NCI-H2081 treated with DMSO at 0.1 percent for 48 hours (cell line): ENCODE results near the gene THBS2.
"Not testable (repeated sequence)": the region's sequence is repeated elsewhere in the genome, so short reads cannot be mapped to it uniquely, and the experiment has no call there.

ENCODE experiments used
- DNase-seq: peaks from one replicate; lab custom pipeline; 2025; lab: John Stamatoyannopoulos, UW

The THBS2 gene

DNA sequence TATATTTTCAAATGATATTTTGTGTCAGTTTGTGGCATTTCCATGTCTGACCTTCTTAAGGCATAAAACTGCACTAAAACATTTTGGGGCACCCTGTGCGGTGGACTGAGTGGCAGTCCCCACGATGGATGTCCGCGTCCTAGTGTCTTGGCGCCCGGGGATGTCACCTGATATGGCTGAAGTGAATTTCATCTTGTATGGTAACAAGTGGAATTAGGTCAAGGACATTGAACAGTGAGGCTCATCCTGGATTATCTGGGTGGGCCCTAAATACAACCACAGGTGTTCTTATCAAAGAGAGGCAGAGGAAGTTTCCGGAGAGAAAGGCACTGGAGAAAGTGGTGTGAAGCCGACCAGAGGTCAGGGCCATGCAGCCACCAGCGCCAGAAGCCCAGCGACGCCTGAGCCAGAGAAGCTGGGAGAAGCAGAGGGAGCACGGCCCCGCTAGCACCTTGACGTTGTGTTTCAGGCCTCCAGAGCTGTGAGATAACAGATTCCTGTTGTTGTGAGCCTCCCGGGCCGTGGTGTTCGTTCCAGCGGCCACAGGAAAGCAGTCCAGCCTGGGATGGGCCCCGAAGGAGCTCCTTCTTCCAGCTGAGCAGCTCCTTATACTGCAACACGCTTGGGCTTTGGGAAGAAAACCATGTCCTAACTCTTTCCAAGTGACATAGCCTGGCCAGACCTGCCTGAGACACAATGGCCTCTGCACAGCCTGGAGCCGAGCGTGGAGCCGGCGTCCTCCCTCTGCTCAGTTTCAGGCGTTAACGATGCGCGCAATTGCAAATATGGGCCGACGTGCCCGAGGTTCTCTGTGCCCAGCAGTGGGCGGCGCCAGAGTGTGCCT, 22.5 kb downstream of the THBS2 start:
- no peak for DNase-seq

DNA sequence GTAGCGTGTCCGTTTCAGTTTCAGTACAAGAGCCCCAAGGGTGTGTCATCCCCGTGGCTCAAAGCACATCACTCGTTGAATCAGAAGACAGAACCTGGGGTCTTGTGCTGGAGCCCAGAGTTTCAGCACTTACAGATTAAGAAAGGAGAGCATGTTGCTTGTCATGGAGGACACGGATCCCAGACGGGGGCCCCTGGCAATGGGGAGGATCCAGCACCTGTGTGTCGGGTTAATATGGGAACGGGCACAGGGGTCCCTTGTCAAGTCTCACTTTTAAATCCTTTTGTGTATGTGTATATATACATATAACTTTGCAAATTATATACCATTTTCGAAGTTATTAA, 23.4 kb downstream of the THBS2 start:
- DNase-seq = no peak

DNA sequence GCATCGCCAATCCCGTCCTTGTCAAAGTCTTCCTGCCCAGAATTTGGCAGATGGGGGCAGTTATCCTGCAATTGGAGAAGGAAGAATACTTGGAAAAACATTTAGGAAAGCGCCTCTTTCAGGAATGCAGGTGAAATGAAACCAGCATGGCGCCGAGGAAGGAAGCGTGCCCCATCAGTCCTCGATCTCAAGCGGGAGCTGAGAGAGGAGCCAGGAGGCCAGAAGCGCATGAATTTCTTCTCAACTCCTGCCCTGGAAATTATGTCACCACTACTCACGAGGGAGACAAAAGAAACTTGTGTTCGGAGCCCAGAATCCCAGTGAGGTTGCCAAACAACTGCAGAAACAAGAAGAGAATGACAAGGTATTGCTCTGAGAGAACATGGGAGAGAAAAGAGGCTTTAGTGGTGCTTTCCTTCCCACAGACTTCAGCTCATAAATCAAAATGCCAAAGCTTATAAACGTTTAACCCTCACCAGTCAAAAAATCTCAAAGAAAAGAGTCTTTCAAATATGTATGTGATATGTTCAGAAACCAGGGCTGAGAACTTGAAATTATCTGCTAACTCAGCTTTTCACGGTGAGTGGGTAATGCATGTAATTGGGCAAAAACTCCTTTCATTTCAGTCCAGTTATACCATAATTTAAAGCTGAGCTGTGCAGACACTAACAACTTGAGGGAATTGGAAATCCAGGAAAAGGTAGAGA, 23.9 kb downstream of the THBS2 start:
- DNase-seq = no peak

DNA sequence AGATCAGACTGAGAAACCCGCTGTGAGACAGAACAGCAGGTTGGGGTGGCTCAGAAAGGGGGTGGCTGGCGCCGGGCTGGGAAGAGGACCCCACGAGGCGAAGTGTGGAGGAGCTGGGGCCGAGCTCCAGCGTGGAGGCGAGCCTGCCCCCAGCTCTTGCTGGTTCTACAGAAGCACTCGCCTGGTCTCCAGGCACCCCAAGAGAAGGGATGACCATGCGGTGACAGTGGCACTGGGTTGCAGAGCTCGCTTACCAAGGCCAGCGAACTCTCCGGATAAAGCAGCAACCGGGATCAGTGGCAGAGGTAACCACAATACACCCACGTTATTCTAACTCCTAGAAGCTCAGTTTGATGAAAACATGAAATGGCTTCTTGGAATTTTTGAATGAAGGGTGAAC, 26.5 kb downstream of the THBS2 start:
- no peak for DNase-seq

DNA sequence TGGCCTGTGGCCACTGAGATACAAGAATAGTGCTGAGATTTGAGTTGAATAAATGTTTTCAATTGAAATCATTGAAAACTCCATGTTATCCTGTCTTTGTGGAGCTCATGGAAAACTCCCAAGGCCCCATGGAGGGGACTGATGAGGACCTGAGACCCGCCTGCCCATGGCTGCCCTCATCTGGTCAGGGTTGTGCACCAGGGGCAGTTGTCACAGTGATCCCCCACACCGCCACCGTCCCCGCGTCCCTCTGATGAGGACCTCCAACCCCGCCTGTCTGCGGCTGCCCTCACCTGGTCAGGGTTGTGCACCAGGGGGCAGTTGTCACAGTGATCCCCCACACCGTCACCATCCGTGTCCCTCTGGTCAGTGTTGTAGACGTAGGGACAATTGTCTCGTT, 27.8 kb downstream of the THBS2 start:
- DNase-seq = no peak

DNA sequence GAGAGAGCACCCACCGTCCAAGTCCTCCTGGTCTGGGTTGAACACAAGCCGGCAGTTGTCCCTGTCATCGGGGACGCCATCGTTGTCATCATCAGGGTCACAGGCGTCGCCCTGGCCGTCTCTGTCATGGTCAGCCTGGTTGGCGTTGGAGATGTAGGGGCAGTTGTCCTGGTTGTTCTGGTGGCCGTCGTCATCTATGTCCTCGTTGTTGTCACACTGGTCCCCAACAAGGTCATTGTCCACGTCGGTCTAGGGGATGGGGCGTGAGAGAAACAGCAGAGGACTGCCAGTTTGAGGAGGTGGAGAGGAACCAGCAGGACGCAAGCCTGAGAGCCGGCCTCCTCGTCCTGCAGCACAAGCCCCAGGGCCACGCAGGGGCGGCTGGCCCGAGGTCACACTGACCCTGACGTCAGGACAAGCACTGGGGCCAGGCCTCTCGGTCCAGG, 28.5 kb downstream of the THBS2 start:
- DNase-seq = no peak

DNA sequence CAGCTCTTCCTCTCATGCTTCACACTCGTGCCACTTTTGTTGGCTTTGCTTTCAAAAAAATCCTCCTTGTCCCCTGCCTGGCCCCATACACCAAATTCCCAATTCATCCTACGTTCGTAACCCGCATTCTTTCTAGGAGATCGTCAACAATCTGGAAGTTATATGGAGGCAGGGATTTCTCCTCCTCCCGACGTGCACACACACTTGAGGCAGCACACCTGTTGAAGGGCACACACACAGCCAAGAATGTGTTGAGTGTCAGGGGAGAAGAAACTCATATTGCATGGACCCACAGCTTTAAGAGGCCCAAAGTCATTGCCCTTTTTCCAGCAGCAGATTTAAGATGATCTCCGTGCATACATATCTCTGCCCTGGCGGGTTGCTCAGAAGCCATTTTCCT, 28.9 kb downstream of the THBS2 start:
- no peak for DNase-seq

DNA sequence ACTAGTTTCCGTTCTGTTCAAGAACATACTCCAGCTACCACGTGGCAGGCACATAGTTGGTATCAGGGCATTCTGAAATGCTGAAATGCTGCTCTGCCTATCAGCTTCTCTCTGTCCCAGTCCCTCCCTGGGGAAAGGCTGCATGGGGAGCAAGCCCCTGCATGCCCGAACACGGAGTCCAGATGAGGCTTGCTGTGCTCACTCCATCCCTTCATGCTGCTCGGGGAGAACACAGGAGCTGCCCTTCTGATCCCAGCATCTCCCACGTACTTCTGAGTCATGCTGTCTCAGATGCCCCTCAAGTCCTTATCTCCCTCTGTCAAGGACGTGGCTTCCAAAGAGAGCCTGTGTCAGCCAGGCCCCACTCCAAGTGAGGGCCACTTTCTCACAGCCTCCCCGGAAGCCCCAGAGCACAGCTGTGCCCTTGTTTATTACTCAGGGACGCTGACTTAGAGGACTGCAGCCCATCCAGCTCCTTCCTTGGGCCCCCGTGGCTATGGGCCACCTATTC, 29.4 kb downstream of the THBS2 start:
- no peak for DNase-seq

DNA sequence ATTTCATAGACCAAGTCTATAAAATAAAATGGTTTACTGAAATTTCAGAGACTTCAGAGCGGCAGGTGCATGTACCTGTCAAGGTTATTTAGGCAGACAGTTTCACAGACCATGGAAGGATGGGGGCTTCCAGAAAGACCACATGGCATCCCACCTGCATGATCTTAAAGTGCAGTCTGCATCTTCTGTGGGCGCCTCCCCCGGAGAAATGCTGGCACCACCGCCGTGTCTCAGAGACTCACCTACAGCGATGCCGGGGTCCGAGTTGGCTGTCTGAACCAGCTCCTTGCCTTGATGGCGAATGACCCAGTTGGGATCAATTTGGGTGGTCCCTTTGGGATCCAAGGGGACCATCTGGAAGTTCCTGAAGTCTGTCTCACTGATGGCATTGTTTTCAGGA, 30.6 kb downstream of the THBS2 start:
- DNase-seq = no peak

DNA sequence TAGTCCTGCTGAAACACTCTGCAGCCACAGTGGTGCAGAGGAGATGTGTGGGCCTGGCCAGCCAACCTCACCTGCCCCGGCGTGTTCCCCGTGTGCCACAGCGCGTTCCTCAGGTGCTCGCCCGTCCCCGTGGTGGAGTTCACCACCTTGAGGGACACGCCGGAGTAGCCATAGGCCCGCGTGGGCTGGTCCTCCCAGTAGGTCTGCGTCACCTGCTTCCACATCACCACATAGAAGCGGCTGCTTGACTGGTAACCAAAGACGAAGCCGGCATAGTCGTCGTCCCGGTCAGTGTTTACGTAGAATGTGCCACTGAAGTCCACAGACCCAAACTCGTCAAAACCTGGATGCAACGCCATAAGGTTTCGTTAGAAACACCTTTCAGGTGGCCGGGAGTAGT, 31.5 kb downstream of the THBS2 start:
- no peak for DNase-seq

DNA sequence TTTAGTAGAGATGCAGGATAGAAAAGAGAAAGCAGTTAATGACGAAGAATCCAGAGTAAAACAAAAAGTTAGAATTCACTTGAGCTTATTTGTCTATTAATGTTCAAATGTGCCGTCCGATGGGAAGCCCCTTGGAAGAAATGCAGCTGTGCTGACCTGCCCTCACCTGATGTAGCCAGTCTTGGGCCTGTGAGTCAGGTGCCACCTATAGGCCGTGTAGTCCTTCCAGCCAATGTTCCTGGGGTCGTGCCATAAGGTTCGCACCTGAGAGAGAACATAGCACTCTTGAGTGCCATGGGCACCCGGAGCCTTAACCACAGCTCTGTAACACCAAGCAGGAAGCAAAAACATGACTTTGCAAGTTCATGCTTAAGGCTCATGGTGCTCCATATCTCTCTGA, 32.4 kb downstream of the THBS2 start:
- no peak for DNase-seq

DNA sequence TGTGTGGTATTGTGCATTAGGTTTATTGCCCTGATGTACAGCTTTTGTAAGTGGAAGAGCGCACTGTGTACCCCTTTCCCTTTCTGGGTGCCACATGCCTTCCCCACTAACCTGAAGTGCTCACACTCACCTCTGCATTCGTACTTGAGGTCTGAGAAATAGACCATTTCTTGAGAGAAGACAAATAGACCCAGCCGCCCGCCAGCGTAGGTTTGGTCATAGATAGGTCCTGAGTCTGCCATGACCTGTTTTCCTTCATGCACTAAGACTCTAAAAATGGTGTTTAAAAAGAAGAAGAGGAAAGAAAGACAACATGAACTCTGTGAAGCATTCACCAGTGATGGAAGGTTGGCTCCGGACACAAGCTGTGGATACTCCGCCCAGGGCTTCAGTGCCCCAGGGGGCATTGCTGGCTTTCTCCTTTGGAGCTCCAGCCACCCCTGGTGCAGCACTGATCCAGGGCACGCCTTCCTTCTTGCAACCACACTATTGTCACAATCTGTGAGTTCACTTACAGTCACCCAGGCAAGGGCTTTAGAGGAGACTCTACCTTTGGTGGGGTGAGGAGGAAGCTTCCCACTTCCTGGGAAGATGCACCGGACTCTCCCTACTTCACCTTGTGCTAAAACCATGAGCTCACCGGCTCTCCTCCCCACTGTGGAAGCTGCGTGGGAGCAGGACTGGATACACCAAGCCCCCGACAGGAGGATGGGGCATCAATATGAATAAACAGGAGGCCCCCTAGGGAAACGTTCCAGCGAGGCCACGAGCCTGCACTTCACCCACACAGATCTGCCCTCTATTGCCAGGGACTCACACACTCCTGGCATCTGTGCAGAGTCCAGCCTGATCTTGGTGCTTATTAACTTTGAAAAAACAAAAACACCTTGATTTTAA, 33.3 kb downstream of the THBS2 start:
- no peak for DNase-seq

DNA sequence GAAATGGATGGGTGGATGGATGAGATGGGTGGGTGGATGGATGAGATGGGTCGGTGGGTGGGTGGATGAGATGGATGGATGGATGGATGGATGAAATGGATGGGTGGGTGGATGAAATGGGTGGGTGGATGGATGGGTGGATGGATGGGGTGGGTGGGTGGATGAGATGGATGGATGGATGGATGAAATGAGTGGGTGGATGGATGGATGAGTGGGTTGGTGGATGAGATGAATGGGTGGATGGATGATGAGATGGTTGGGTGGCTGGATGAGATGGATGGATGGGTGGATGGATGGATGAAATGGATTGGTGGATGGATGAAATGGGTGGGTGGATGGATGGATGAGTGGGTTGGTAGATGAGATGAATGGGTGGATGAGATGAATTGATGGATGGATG, 35.7 kb downstream of the THBS2 start:
- DNase-seq = no peak

DNA sequence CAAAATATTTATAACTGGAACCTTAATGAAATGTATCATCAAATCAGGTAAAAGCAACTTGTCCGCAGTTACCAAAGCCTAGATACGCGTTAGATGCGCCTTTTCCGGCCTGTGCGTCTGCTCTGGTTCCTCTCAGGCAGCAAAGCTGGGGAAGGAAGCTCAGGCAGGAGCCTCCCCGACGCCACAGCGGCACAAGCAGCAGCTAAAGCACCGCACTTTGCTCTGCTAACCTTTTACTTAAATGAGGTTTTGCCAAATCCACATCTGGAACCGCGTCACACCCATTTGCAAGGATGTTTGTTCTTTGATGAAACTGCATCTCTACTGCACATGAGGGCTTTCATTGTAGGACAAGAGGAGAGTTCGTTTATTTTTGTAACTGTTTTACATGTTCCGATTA, 36.8 kb downstream of the THBS2 start:
- no peak for DNase-seq

DNA sequence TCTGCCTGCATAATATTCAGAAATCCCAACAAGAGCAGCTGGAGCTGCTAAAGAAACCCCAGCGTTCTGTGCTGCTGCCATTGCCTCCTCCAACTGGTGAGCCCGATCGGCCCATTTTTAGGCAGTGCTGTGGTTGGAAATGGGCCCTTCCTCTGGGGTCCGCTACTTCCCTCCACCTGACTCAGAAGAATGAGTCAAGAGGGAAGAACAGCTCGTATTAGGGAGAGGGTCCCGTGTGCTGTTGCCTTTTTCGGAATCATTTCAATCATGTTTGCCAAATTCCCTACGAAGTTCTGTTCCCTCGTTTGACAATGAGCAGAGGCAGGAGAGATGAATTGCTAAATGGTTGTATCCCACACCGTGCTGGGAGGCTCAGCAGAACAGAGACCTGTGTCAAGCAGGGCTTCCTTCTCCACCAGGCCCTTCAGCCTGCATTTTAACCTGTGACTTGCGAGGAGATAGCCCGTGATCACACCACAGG, 38.4 kb downstream of the THBS2 start:
- DNase-seq = no peak

DNA sequence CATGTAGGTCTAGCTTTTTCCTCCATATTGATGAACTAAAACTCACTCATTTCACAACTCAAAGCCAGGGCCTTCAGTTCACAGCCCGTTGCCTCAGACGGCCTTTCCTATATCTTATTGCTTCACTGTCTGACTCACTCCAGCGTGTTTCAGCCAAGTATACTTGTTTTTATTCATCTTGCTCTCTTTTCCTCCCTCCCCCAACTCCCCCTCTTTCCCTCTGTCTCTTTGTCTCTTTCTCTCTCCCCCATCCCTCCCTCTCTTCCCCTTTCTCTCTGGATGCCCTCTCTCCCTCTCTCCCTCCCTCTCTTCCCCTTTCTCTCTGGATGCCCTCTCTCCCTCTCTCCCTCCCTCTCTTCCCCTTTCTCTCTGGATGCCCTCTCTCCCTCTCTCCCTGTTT, 38.9 kb downstream of the THBS2 start:
- not testable (repeated sequence) for DNase-seq

DNA sequence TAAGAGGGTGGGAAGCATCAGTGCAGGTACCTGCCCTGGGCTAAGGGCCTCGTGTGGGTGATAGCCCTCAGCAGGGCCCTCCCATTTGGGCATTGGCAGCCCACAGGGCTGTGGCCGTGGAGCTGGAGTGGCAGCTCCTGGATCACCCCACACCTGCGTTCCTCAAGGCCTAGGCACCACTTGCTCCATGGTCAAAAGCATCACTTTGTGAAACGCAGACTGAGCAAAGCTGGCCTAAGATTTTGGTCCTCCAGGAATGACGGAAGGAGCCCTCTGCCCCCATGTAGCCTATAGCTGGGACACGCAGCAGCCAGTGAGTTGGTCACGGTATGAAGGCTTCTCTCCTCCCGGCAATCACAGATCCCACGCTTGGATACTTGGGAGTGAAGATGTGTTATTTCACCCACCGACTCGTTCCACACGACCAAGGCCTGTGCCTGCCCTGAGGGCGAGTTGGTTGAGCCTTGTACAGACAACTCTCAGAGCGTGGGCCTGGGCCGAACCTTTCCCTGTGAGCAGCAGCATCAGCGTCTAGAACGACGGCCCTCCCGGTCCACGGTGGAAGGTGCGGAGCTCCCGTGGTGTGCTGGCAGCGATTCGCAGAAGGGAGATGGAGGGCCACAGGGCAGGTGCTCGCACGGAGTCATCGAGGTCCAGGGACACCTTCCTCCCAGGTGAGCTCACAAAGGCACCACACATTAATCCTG, 39.7 kb downstream of the THBS2 start:
- DNase-seq = no peak

DNA sequence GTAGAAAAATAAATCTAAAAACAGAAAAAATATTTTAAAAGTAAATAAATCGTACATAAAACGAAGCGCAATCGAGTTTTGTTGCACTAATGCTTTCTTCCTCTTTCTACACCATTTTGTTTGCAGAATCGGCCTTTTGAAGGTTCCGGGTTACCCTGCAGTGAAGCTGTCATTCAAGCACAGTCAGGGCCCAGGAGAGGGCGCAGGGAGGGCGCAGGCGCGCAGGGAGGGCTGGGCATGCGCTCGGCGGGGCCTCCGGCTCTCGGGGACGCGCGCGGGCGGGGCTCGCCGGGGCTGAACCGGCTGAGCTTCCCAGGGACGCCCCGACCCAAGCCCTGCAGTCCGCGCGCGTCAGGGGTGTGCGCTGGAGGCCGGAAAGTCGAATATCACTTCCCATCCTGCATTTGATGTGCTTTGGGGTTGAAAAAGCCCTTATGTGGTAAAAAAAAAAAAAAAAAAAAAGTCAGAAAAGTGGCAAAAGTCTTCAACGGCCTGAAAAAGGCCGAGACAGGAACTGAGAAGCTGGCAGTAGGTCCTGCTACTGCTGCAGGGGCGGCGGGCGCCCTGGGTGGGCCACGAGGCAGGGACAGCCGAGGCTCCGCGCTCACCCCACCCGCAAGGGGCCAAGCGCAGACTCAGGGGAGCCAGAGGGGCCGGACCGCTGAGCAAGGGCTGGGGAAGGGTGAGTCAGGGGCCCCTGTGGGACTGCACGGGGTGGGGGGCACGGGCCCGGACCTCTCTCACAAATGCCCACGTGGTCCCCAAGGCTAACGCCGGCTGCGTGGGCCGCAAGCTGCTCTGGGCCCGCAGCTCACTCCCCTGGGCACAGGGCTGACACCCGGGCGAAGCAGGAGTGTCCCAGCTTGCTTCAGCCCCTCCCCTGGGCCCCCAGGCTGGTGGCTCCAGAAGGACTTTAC, 40.5 kb downstream of the THBS2 start:
- peak; percentile 13 for DNase-seq

DNA sequence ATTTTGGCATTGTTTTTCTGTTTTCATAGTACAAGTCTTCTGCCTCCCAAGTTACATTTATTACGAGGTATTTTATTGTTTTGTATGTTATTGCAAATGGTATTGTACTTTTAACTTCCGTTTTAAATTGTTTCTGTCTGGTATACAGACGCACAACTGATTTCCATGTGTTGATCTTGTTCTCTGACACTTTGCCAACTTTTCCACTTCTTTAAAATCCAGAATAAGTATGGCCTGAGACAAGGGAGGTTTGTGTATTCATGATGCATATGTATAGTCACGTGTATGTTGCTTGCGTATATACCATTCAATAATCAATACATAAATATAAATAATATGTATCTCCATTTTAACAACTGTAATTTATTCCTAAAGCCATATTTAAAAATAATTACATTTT, 41.2 kb downstream of the THBS2 start:
- DNase-seq = no peak

DNA sequence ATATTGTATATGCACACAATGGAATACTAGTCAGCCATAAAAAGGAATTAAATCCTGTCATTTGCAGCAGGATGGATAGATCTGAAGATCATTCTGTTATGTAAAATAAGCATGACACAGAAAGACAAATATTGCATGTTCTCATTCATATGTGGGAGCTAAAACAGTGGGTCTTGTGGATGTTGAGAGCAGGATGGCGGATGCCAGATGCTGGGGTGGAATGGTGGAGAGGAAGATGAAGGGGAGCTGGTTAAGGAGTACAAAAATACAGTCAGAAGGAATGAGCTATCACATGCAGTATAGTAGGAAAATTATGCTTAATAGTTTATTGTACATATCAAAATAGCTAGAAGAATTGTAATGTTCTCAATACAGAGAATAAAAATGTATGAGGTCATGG, 41.8 kb downstream of the THBS2 start:
- no peak for DNase-seq

DNA sequence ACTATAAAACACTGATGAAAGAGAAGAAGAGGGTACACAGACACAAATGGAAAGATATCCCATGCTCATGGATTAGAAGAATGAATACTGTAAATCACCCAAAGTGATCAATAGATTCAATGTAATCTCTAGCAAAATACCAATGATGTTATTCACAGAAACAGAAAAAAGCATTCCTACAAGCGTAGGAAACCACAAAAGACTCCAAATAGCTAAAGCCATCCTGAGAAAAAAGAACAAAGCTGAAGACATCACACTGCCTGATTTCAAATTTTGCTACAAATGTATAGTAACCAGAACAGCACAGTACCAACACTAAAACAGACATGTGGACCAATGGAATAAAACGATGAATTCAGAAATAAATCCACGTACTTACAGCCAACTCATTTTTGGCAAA, 43.0 kb downstream of the THBS2 start:
- no peak for DNase-seq
